HCT116 (cell line): ENCODE data around the gene SAC3D1. TPM values are rescaled to one million over a fixed set of nuclear protein-coding genes. Genes with fewer than 3 reads are reported as not detected.

Experiments
- ATAC-seq: fragments of 200-7000 bp; cut with Tn5 transposase; 2 replicates; pipeline ENCODE4 v1.9.1; 2020; ENCODE audit warnings: mild to moderate bottlenecking, moderate library complexity
- BruUV-seq: library from RNA; stranded (reverse); fragments of 400-500 nt; replicated peaks from 2 replicates; lab custom pipeline; 2021; lab: Mats Ljungman, UMichigan
- CTCF ChIA-PET: fragments of 300-600 bp; sonication (Branson Sonifier 250); formaldehyde crosslinking; loops from one replicate; lab custom pipeline; 2021; ENCODE audit warnings: antibody characterized with exemption; lab: Charles Lee
- POLR2A ChIA-PET: fragments of 300-600, 350-600 bp; sonication (Branson Sonifier 250); formaldehyde crosslinking; loops from one replicate; lab custom pipeline; 2021; ENCODE audit warnings: antibody characterized with exemption; lab: Charles Lee
- RAD21 ChIA-PET, 2 experiments: fragments of 300-600 bp; sonication (Branson Sonifier 250); formaldehyde crosslinking; loops; one replicate each; lab custom pipeline; 2023; ENCODE audit warnings: low total read pairs in 2 of 2; ENCODE audit not compliant: uncharacterized antibody in 2 of 2, unreplicated experiment in 2 of 2, low non-redundant PET in 1 of 2; lab: Charles Lee
- DNase-seq: peaks from one replicate; pipeline ENCODE4 v3.0.0-alpha.2; 2010; ENCODE audit warnings: low read depth, low spot score
- H2AFZ ChIP-seq: fragments of 200-600 bp; shearing (Covaris generic), sonication (generic); 2 replicates; pipeline ENCODE4 v1.6.1; 2017; ENCODE audit warnings: low read depth, mixed run types, mixed read lengths, antibody characterized with exemption, low read length; ENCODE audit not compliant: poor library complexity, severe bottlenecking
- H3K27ac ChIP-seq: 2 replicates; pipeline ENCODE4 v1.5.1; 2012; ENCODE audit warnings: low read depth, low read length
- H3K27me3 ChIP-seq: fragments of 200-600 bp; sonication (generic); 2 replicates; pipeline ENCODE4 v1.6.1; 2016; ENCODE audit warnings: mixed run types, low read length, mixed read lengths; ENCODE audit not compliant: insufficient read depth
- H3K36me3 ChIP-seq, 2 experiments: fragments of 200-500 bp in 1 of 2; fragments of 200-600 bp in 1 of 2; sonication (Bioruptor generic) in 1 of 2; sonication (generic) in 1 of 2; 2 replicates each; pipeline versions ENCODE4 v1.5.1 to v1.6.1; 2014 to 2016; ENCODE audit warnings: low read length in 2 of 2, inconsistent platforms in 1 of 2, mixed read lengths in 1 of 2, mixed run types in 1 of 2; ENCODE audit not compliant: insufficient read depth in 2 of 2, control insufficient read depth in 1 of 2
- H3K4me1 ChIP-seq, 2 experiments: fragments of 200-600 bp in 1 of 2; sonication (generic) in 1 of 2; 2 replicates each; pipeline versions ENCODE4 v1.5.1 to v1.6.1; 2012 to 2017; ENCODE audit warnings: low read length in 2 of 2, inconsistent platforms in 1 of 2, mild to moderate bottlenecking in 1 of 2, mixed read lengths in 1 of 2, mixed run types in 1 of 2, moderate library complexity in 1 of 2; ENCODE audit not compliant: insufficient read depth in 2 of 2, control insufficient read depth in 1 of 2
- H3K4me2 ChIP-seq: fragments of 200-600 bp; sonication (generic); 2 replicates; pipeline ENCODE4 v1.6.1; 2017; ENCODE audit warnings: mixed run types, low read length, mixed read lengths
- H3K4me3 ChIP-seq, 2 experiments: fragments of 200-600 bp in 1 of 2; sonication (generic) in 1 of 2; replicated peaks in 1 of 2; 2 replicates each; pipeline ENCODE4 v1.5.1; 2011 to 2016; ENCODE audit warnings: low read length in 2 of 2, control low read depth in 1 of 2, low read depth in 1 of 2, mild to moderate bottlenecking in 1 of 2, mixed read lengths in 1 of 2, mixed run types in 1 of 2
- H3K79me2 ChIP-seq: fragments of 200-600 bp; sonication (generic); 2 replicates; pipeline ENCODE4 v1.6.1; 2017; ENCODE audit warnings: mild to moderate bottlenecking, mixed run types, low read length, moderate library complexity, mixed read lengths; ENCODE audit not compliant: insufficient read depth
- H3K9ac ChIP-seq: fragments of 200-600 bp; sonication (generic); 2 replicates; pipeline ENCODE4 v1.6.1; 2016; ENCODE audit warnings: low read length, mixed read lengths
- H3K9me2 ChIP-seq: fragments of 200-600 bp; sonication (generic), shearing (Covaris generic); 2 replicates; pipeline ENCODE4 v1.6.1; 2017; ENCODE audit warnings: mixed run types, mild to moderate bottlenecking, moderate library complexity; ENCODE audit not compliant: insufficient read depth
- H3K9me3 ChIP-seq, 2 experiments: fragments of 200-500 bp in 1 of 2; fragments of 200-600 bp in 1 of 2; sonication (Bioruptor generic) in 1 of 2; sonication (generic) in 1 of 2; 2 replicates each; pipeline ENCODE4 v1.6.1; 2014 to 2017; ENCODE audit warnings: low read length in 2 of 2, mixed read lengths in 2 of 2, inconsistent platforms in 1 of 2, low read depth in 1 of 2, mild to moderate bottlenecking in 1 of 2, mixed run types in 1 of 2, moderate library complexity in 1 of 2; ENCODE audit not compliant: control insufficient read depth in 1 of 2, insufficient read depth in 1 of 2
- H4K20me1 ChIP-seq: fragments of 200-600 bp; sonication (generic), shearing (Covaris generic); 2 replicates; pipeline ENCODE4 v1.6.1; 2017; ENCODE audit warnings: mixed run types, mild to moderate bottlenecking, moderate library complexity; ENCODE audit not compliant: insufficient read depth
- CBX3 ChIP-seq: IDR thresholded peaks from 2 replicates; pipeline ENCODE4 v1.6.1; 2012; ENCODE audit warnings: low read depth
- EGR1 ChIP-seq: IDR thresholded peaks from 2 replicates; pipeline ENCODE4 v1.6.1; 2012; ENCODE audit warnings: low read depth
- ELF1 ChIP-seq: IDR thresholded peaks from 2 replicates; pipeline ENCODE4 v1.6.1; 2012; ENCODE audit warnings: low read depth, borderline replicate concordance
- FOSL1 ChIP-seq: IDR thresholded peaks from 2 replicates; pipeline ENCODE4 v1.6.1; 2012; ENCODE audit warnings: low read depth
- JUND ChIP-seq: IDR thresholded peaks from 2 replicates; pipeline ENCODE4 v1.6.1; 2012
- MAX ChIP-seq: IDR thresholded peaks from 2 replicates; pipeline ENCODE4 v1.6.1; 2012
- RAD21 ChIP-seq: IDR thresholded peaks from 2 replicates; pipeline ENCODE4 v1.6.1; 2012; ENCODE audit warnings: low read depth, mild to moderate bottlenecking
- REST ChIP-seq: IDR thresholded peaks from 2 replicates; pipeline ENCODE4 v1.6.1; 2012; ENCODE audit warnings: low read depth
- SIN3A ChIP-seq: IDR thresholded peaks from 2 replicates; pipeline ENCODE4 v1.6.1; 2012; ENCODE audit warnings: low read depth
- ZNF274 ChIP-seq: fragments of 200-500 bp; sonication (Bioruptor generic); IDR thresholded peaks from 2 replicates; pipeline ENCODE4 v1.6.1; 2014; ENCODE audit warnings: mild to moderate bottlenecking, low read depth, low read length, inconsistent platforms
- intact Hi-C: fragments of 100-400 bp; cut with micrococcal nuclease; formaldehyde crosslinking; loops from 2 replicates; pipeline ENCODE4 v1.10.0; 2022
- total RNA-seq: library from RNA; stranded (reverse); gene quantifications from one replicate; pipeline ENCODE4 v1.2.1, GENCODE V29; 2021; ENCODE audit not compliant: unreplicated experiment

The SAC3D1 gene
- total RNA-seq, 1 experiment from 2014 or later: 36.9 TPM

- intact Hi-C loops: no loop called here
- TF ChIP-seq ZNF274 (no peak), JUND (no peak), MAX (no peak), RAD21 (no peak)
- CTCF ChIA-PET: interaction anchor here (1.3 kb wide), 1 partner anchor 21 kb away, joined by 4 read pairs; no protein-coding TSS in a partner anchor
- Histone ChIP-seq H3K4me2 (no peak overlapping the region), H2AFZ (no peak overlapping the region), H3K9me2 (no peaks in the 10 kb centered on the region), H3K9ac (no peak overlapping the region), H3K9me3 (no peaks in the 10 kb centered on the region), H3K27me3 (no peaks in the 10 kb centered on the region), H3K36me3 (peaks cover 0 to 18% of the 10 kb centered on the region in 2 experiments; a peak in 1 of 4 replicates), H3K4me1 (peaks cover 2 to 7% of the 10 kb centered on the region in 2 experiments; a peak in 2 of 4 replicates), H3K27ac (no peak overlapping the region), H3K79me2 (peaks cover 2% of the 10 kb centered on the region; the same call in 1 of the 2 replicates), H4K20me1 (no peaks in the 10 kb centered on the region), H3K4me3 (no peak overlapping the region)
- POLR2A ChIA-PET: no interaction called here
- DNase-seq (no peak), ATAC-seq (no peak)
- RAD21 ChIA-PET: no interaction called here
- BruUV-seq: no TSS peak
Measured at GRCh38 chr11:65089621-65090020, 48.6 kb downstream of the SAC3D1 start.

- no peak for ATAC-seq
- BruUV-seq: no TSS peak
- Histone ChIP-seq H3K9me3 (no peaks in the 10 kb centered on the region), H3K36me3 (peaks cover 0 to 18% of the 10 kb centered on the region in 2 experiments; a peak in 1 of 4 replicates), H2AFZ (no peak overlapping the region), H3K9me2 (no peaks in the 10 kb centered on the region), H4K20me1 (no peaks in the 10 kb centered on the region), H3K4me1 (peaks cover 0 to 2% of the 10 kb centered on the region in 2 experiments; a peak in 2 of 4 replicates), H3K27ac (no peak overlapping the region), H3K4me2 (no peak overlapping the region), H3K79me2 (no peaks in the 10 kb centered on the region), H3K4me3 (no peak overlapping the region), H3K27me3 (no peaks in the 10 kb centered on the region), H3K9ac (no peak overlapping the region)
- TF ChIP-seq CBX3 (no peak), EGR1 (no peak), REST (no peak), SIN3A (no peak), FOSL1 (no peak), ELF1 (no peak)
- RAD21 ChIA-PET: no interaction called here
- POLR2A ChIA-PET: no interaction called here
- DNase-seq: no peak
- CTCF ChIA-PET: interaction anchor here (1.3 kb wide), 1 partner anchor 20 kb away, joined by 4 read pairs; no protein-coding TSS in a partner anchor
- intact Hi-C loops: no loop called here
Measured at GRCh38 chr11:65090628-65091027, 49.6 kb downstream of the SAC3D1 start.
